GM19023 (cell line): ENCODE measurements around the gene PLXND1.
"Not testable (repeated sequence)": the region's sequence is repeated elsewhere in the genome, so short reads cannot be mapped to it uniquely, and the experiment has no call there.

Experiments
- ATAC-seq: cut with Tn5 transposase; IDR thresholded peaks from one replicate; pipeline ENCODE4 v1.9.1; 2021; ENCODE audit warnings: mild to moderate bottlenecking, moderate library complexity; ENCODE audit not compliant: unreplicated experiment

Gene PLXND1

GRCh38 chr3:129553171-129553570 lies 53.3 kb downstream of the PLXND1 start:
- no peak for ATAC-seq

- no peak for ATAC-seq
Observed at GRCh38 chr3:129552287-129553050, 54.0 kb downstream of the PLXND1 start.

- ATAC-seq: no peak
Observed at GRCh38 chr3:129549805-129550204, 56.7 kb downstream of the PLXND1 start.

GRCh38 chr3:129549006-129549800 lies 57.3 kb downstream of the PLXND1 start:
- no peak for ATAC-seq

GRCh38 chr3:129548104-129548965 lies 58.1 kb downstream of the PLXND1 start:
- no peak for ATAC-seq

GRCh38 chr3:129547241-129547640 lies 59.2 kb downstream of the PLXND1 start:
- ATAC-seq: no peak

GRCh38 chr3:129545951-129546350 lies 60.5 kb downstream of the PLXND1 start:
- ATAC-seq: not testable (repeated sequence)

GRCh38 chr3:129543999-129544398 lies 62.5 kb downstream of the PLXND1 start:
- no peak for ATAC-seq

- ATAC-seq: no peak
Observed at GRCh38 chr3:129543156-129543790, 63.2 kb downstream of the PLXND1 start, which contains the start of gene H1-8. H1-8 (plus strand) TSS chr3:129543175; CDS start chr3:129543219, 44 bp downstream.

GRCh38 chr3:129542747-129543146 lies 63.7 kb downstream of the PLXND1 start:
- no peak for ATAC-seq

- no peak for ATAC-seq
Observed at GRCh38 chr3:129540776-129541516, 65.5 kb downstream of the PLXND1 start.

- ATAC-seq: no peak
Observed at GRCh38 chr3:129539206-129539605, 67.3 kb downstream of the PLXND1 start.

GRCh38 chr3:129536804-129537203 lies 69.7 kb downstream of the PLXND1 start:
- no peak for ATAC-seq

GRCh38 chr3:129536374-129536667 lies 70.2 kb downstream of the PLXND1 start:
- ATAC-seq: no peak

GRCh38 chr3:129535075-129535474 lies 71.4 kb downstream of the PLXND1 start:
- no peak for ATAC-seq

GRCh38 chr3:129534428-129535027 lies 71.9 kb downstream of the PLXND1 start:
- no peak for ATAC-seq

GRCh38 chr3:129533406-129533805 lies 73.1 kb downstream of the PLXND1 start:
- ATAC-seq: no peak

- no peak for ATAC-seq
Observed at GRCh38 chr3:129532261-129532660, 74.2 kb downstream of the PLXND1 start.

- no peak for ATAC-seq
Observed at GRCh38 chr3:129531699-129532098, 74.8 kb downstream of the PLXND1 start.

GRCh38 chr3:129530821-129531220 lies 75.7 kb downstream of the PLXND1 start:
- ATAC-seq: no peak
